Fibroblast of the conjunctiva (primary cell): ENCODE results near the gene GRIP1.

ENCODE experiments used
- DNase-seq: peaks from one replicate; pipeline ENCODE4 v3.0.0-alpha.2; 2010; ENCODE audit warnings: low read depth

The GRIP1 gene

DNA sequence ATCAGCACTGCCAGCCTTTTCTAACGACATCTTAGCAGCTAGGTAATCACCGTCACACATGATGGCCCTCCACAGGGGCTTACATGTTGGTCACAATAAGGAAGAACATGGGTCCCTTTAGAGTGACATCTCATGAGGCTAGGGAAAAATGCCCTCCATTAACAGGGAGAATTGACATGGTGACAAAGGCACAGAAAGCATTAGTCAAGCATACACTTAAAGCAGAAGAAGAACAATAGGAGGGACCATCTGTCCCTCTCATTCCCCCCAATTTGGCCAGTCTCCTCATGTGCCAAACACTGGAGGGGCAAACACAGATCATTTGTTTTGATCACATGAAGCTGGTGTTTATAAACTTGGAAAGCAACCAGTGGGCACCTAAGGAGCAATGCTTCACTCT lies 78.0 kb downstream of the GRIP1 start:
- no peak for DNase-seq

DNA sequence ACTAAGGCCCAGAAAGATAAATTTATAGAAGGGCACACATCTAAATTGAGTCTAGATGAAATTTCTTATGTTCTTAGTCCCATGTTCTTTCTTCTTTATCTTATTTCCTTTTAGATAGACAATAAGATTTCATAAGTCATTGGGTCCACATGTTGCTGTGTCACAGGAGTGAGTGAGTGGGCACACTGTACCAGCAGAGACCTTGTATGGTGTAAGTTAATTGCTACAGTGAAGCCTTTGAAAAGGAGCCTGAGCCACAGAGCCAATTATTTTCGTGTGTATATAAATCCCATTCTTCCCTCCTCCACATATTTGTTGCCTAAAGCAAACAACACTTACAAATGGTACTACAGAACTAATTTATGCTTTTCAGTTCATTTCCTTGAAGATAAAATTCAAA lies 79.1 kb downstream of the GRIP1 start:
- DNase-seq = no peak

DNA sequence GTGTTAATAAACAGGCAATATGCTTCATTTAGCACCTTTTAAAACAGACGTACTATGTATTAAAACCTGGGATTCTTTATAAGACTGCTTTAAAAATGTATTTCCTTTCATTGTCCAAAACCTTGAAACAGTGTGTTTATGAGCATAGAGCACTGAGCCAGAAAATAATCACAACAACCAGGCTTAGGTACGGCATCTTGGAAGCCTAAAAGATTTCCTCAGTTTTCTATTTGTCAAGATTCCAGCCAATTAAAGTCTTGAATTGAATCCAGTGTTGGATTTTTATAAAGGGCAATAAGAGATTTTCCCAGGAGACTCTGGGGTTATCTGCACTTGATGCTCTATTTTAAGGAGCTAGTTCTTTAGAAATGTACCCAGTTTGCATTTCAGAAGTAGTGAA lies 80.3 kb downstream of the GRIP1 start:
- DNase-seq = no peak

DNA sequence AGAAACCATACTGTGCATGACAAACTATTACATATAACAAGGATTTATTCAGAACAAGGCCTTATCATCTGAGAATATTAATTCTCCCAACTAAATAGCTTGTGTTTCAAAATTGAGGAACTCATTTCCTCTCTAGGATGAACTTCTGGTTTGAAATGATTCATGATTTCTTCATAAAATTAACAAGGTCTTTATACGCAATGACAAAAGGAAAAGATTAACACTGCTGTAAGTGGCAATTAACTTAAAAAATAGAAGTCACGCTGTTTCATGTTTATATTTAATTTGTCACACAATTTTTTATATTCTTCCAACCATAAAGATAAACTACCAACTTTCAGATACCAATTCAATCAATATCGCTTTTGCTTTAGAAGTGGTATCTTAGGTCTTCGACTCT lies 80.8 kb downstream of the GRIP1 start:
- DNase-seq = no peak

DNA sequence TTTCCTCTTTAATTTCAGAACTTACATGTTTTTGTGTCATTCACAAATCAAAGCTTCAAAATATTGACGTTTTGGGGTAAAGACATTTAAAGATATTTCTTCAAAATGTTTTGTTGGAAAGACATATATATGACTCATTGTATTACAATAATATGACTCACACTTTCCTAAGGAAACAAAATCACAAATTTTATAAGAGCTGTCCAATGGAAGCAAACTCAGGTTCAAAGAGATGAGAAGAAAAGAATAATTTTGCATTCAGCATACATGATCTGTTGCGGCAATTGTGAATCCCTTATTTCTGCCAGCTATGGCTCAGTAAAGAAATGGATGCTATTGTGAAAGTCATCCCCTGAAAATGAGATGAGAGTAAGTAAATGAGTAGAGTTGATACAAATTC lies 82.7 kb downstream of the GRIP1 start:
- DNase-seq = peak; percentile 30

DNA sequence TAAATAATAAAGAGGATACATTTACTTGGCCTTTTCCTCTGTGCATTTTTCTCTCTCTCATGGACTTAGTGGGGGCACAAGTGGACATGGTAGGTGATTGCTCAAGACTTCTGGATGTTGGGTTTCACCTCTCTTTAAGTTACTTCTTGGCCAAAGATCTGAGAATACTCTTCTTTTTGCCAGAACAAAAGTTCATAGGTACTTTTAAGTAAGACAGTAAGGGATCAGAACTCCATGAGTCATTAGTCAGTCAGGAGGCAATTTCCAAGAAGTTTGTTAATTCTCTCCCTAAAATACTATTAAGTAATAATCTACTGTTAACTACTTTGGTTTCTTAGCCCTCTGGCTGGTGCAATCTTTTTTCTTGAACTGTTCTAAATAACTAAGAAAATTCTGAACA lies 84.2 kb downstream of the GRIP1 start:
- DNase-seq = peak; percentile 12

DNA sequence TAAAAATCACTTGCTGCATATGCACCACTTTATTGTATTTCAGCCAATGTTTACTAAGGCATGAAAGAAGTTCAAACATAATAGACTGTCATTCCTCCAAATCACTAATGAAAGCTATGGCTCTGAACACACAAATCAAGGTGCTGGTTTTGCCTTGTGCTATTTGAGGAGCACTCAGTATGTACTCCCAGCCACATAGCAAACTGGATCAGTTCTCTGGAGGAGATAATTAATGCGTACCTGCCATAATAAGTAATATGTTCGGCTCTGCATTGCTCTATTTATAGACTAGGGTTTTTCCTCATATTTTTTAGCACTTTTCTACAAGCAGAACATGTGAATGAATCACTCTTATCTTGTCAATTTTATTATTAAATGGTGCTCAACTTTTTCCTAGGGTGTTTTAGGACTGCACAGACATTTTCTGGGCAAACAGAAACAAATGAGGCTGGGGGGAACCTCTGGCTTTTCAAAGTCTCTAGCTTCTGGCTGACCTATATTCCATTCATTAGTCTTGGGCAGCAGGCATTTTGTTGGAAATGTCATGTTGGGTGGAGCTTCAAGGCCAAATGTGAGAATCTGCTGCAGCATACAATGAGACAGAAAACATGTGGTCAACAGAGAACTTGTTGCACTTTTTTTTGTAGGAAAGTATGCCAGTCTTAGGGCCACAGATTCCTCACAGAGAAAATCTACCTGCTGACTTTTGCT lies 88.4 kb downstream of the GRIP1 start:
- no peak for DNase-seq

DNA sequence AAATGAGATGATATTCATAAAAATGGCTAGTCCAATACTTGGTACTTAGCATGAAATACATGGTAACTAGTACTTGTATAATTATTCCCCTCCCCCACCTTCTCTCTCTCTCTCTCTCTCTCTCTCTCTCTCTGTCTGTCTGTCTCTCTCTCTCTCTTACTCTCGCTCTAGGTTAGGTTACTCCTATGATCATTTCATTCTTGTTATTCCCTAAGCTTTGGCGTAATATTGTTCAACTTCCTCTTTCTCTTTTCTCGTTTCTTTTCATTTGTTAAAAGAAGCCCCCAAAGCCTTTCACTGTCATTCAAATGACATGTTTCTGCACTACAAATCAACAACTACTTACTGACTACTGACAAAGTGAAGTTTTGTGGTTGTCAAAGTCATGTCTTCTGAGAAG lies 89.8 kb downstream of the GRIP1 start:
- DNase-seq = no peak

DNA sequence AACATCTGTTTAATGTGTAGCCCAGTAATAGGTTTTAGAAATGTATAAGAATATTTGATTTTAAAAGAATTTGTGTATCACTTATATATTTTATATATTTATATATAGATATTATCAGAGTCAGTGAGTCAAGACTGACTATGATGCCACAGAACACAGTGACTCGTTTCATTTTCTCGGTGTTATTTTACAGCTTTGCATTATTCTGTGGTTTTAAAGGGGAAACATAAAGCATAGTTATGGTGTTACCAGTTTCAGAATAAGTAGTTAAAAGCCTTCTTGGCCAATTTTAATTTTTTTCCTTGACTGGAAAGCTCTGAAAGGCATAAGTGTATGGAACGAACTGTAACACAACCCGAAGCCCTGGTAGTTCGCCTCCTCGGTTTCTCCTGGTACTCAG lies 91.0 kb downstream of the GRIP1 start:
- no peak for DNase-seq

DNA sequence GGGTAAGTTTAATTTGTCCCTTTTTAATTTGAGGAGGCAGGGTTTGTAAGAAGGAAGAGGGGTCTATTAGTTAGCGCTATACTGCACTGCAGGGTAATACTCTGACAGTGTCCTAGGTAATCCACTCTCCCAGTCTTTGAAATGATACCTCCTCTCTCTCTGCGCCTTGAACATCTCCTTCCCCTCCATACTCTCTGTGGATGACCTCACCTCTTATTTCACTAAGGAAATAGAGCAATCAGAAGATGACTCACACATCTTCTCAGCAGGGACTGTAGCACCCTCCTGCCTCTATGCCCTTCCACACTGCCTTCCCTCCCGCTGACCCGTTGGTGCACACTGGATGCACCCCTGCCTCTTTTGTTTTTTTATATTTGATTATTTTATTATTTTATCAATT lies 94.2 kb downstream of the GRIP1 start:
- no peak for DNase-seq

DNA sequence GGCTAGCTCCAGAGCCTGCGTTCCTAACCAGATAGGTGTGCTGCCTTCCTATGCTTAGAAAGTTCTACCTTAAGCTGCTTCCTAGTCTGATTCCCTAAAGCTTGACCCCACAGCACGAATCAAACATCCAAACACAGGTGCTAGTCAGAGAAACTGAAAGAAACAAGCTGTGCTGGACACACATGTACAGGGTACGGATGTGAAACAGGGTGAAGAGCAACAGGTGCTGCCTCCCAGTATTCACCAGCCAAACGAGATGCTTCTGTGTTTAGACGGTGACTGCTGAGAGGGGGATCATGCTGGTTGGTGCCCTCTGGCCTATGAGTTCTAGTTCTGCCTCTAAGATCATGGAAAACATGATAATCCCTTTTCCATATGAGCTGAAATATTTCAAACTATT lies 105.3 kb downstream of the GRIP1 start:
- DNase-seq = no peak

DNA sequence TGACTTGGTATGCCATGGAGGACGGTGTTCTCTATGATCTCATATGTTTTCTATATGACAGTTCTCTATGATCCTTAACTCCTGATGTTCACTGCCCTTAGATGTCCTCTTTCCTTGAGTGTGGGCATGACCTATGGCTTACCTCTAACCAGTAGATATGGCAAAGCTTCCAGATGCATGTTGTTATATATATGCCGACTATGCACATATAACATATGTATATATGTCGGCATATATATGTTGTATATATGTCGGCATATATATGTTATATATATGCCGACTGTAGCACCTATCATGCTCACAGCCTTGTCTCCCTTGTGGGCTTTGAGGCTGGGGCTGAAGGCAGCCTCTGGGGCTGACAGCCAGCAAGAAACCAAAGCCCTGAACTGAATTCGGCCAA lies 106.0 kb downstream of the GRIP1 start:
- DNase-seq = no peak

DNA sequence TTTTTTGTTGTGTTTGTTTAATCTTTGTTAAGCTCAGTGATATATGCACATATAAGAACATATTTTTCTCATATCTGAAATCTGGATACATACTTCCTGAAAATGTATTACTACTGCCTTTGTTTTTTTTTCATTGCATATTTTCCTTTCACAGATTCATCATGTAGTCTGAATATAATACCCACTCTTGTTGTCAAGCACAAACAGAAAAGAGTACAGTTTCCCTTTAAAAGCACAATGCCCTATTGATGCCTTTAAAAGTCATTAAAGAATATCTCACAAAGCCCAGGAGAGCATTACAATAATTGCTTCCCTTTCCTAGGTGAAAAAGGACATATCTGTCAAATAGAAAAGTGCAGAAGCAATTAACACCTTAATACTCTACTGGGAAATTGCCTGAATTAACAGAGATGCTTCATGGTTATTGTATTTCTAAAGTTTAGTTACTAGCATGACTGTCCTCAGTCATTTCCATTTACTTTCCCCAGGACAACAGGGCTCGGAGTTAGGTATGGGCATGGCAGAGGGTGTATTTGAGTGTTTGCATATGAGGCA lies 107.4 kb downstream of the GRIP1 start:
- DNase-seq = no peak

DNA sequence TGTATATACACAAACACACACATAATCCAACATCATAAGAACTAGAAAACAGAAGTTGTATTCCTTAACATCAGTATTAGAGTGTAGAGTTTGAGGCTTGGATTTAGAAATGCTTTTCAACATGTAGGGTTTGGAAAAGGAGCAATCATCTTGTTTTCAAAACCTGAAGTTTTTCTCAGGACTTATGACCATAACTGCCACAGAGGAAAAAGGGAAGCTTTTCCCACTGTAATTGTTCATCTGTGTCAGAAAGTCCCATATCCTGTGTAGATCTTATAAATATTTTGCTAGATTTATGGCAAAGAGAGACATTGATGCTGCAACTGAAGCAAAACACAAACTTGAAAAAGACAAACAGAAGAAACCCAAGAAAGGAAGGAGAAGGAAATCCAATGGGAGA lies 115.7 kb downstream of the GRIP1 start:
- no peak for DNase-seq

DNA sequence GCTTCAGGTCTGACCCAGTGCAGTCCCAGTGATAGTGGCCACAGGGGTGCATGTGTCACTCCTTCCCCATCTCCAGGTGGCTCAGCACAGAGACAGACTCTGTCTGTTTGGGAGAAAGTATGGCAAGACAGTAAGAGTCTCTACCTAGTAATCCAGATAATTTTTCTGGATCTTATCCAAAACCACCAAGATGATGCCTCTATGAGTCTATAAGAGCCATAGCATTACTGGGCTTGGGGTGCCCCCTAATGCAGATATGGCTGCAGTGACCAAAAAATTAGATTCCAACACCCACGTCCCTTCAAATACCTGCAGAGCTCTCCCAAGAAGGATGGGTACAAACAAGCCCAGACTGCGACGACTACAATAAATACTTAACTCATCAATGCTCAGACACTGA lies 123.8 kb downstream of the GRIP1 start:
- DNase-seq = no peak

DNA sequence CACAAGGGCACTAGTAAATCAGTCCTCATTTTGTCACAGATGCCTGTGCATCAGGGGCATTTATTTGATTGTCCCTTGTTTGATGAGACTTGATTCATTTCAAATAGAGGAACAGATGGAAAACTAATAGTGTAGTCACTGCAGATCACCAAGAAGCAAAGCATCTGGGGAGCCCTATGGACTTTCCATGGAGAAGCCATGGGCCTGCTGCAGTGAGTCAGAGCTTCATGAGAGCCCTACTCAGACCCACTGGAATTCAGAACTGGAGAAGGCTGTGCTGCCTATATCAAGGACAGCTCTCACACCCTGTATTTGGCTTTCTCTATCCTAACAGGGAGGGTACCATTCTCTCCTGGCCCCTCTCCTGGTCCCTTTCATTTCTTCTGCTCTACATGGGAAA lies 126.2 kb downstream of the GRIP1 start:
- DNase-seq = no peak

DNA sequence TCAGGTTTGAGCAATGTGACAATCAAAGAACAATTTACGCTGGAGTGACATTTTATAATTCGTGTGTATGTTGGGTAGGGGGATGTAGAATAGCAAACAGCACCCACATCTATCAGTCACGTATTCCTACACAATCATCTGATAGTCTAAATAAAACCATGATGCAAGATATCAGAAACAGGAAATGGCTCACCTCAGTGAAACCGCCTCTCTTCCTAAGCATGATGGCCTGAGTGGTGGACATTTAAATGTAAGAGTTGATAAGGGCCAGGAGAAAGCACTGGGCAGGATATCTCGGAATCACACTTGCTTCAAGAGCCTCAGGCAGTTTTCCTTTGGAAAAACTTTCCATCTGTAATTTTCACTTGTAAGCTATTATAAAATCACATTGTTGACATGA lies 128.2 kb downstream of the GRIP1 start:
- no peak for DNase-seq

DNA sequence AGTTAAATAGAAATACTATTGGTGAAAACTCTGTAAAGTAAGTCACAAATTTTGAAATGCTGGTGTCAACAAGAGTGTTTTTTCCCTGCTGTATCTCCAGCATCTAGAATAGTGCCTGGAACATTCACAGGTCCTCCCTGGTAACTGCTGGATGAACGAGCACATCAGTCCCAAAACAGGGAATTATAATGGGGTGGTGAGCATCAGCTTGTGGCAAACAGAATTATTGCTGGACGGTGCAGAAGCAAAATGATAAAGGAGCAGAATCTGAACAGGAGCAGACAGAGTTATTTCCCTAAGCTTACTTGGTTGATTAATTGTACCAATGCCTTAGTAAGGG lies 129.9 kb downstream of the GRIP1 start:
- DNase-seq = no peak

DNA sequence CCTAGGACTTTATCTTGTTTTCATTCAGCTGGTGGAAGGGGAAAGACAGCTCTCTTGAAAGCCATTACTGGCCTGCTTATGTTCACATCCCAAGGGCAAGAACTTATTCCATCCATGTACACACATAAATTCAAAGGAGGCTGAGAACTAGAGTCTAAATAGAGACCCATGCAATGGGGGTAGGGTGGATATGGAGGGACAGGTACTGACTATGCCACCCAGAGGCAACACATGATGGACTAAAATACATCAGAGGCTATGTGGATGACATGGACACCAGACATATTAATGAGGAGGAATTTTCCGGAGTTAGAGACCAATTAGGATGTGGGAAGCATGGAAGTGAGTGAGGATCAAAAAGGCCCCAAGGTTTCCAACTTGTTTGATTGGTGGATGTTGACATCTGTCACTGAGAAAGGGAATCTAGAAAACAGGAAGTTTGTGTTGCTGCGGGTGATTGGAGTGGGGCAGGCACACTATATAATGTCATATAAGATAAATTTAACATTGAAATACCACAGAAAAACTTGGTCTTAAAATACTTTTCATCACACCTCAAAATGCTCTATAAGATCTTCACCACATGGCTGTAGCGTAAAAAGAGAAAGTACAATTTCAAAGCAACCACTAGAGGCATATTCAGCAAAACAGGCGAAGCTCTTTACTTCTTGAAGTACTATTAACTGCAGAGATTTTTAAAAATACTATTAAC lies 130.4 kb downstream of the GRIP1 start:
- no peak for DNase-seq

DNA sequence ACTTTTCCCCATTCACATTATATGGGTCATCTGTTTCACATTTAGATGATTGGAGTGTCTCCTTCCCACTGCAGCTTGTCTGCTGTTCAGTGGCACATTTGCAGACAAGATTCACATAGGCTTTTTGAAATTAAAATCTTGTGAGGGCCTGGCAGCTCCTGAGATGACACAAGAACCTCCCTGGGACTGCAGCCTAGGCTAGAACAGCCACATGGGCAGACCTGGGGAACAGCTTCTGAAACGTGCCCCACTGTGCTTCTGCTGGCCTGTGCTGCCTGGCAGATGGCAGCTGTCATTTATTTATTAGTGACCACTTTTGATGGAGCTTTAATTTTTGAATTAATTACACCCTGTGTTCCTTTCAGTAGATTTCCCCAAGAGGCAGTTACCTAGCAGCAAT lies 137.4 kb downstream of the GRIP1 start:
- no peak for DNase-seq

DNA sequence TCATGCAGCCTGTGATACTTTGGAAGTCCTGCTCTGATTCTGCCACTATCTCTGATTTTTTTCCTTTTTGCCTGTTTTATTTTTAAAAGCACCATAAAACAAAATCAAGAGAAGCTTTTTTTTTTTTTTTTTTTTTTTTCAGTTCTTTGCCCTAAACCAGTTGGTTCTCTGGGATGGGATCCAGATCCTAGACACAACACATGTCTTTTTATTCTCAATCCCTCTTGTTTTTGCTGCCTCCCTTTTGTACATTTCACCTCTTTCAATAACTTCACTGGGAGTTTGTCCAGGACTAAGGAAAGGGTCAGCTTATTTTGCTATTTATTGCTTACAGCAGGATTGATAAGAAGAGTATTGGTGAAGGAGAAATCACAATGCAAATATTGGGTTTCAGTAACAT lies 139.4 kb downstream of the GRIP1 start:
- DNase-seq = no peak

DNA sequence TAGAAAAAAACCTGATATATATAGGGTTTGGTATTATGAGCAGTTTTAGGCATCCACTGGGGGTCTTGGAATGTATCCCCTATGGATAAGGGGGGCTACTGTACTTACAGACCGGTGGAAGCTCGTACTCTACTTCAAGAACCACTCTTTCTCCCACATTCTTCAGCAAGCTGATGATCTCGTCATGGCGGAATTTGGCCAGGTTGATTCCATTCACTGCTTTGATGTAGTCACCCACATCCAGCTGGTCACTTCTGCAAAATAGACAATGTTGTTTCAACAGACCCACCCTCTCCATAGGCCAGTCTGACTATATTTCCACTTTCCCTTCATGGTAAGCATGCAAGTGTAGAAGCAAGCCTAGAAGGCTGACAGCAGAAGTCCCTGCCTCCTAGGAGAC lies 139.9 kb downstream of the GRIP1 start:
- no peak for DNase-seq

DNA sequence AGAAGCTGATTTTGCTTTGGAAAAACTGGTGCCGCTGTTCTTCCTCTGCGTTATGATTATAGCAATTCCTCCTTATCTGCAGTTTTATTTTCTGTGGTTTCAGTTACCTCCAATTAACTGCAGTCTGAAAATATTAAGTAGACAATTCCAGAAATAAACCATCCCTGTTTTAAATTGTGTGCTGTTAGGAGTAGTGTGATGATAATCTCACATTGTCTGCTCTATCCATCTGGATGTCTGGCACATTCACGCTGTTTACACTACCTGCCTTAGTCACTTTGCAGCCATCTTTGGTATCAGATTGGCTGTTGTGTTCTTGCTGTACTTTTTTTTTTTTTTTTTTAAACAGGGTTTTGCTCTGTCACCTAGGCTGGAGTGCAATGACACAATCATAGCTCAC lies 141.0 kb downstream of the GRIP1 start:
- DNase-seq = no peak

DNA sequence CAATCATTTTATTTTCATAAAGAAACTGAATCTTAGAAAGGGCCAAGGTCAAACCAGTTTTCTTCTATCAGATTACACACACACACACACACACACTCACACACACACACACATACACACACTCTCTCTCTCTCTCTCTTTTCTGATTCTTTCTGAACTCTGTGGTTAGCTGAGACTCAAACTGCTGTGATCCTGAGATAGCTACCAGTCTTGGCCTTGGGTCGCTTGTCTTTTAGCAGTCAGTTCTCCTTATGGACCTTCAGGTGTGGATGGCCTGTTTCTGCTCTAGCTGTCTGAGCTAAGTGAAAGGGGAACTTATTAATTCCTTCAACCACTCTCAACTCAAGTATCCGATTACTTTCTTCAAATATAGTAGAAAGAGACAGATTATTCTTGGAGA lies 145.1 kb downstream of the GRIP1 start:
- DNase-seq = no peak
